BLaER1 treated with 17β-estradiol and CSF1 and Interleukin-3, amounts not matched to agents 10 nM and 100 nM (cell line): Measurements from ENCODE around the gene SIPA1L3.

Experiments
- H3K27ac ChIP-seq, 11 experiments: shearing (Covaris generic); formaldehyde crosslinking; 2 replicates each; pipeline ENCODE4 v1.8.1; 2022
- H3K27me3 ChIP-seq, 11 experiments: shearing (Covaris generic); formaldehyde crosslinking; 2 replicates each; pipeline ENCODE4 v1.8.1; 2022
- H3K36me3 ChIP-seq, 11 experiments: shearing (Covaris generic); formaldehyde crosslinking; 2 replicates each; pipeline ENCODE4 v1.8.1; 2022
- H3K4me1 ChIP-seq, 10 experiments: shearing (Covaris generic); formaldehyde crosslinking; 2 replicates each; pipeline ENCODE4 v1.8.1; 2022
- H3K4me2 ChIP-seq, 11 experiments: shearing (Covaris generic); formaldehyde crosslinking; 2 replicates each; pipeline ENCODE4 v1.8.1; 2022
- H3K4me3 ChIP-seq, 10 experiments: shearing (Covaris generic); formaldehyde crosslinking; 2 replicates each; pipeline ENCODE4 v1.8.1; 2022
- H3K9ac ChIP-seq, 11 experiments: shearing (Covaris generic); formaldehyde crosslinking; 2 replicates each; pipeline ENCODE4 v1.8.1; 2022
- H3K9me3 ChIP-seq, 11 experiments: shearing (Covaris generic); formaldehyde crosslinking; replicated peaks in 1 of 11; 2 replicates each; pipeline ENCODE4 v1.8.1; 2022
- H4K20me1 ChIP-seq, 11 experiments: shearing (Covaris generic); formaldehyde crosslinking; 2 replicates each; pipeline ENCODE4 v1.8.1; 2022
- Cebpa-rat ChIP-seq, 11 experiments: shearing (Covaris generic); IDR thresholded peaks; 2 replicates each; pipeline ENCODE4 v1.8.1; 2022

The SIPA1L3 gene

GRCh38 chr19:38245826-38246498 lies 339.0 kb downstream of the SIPA1L3 start:
- no peak for TF ChIP-seq Cebpa-rat (IDR thresholded peaks at IDR 0.05)
- peaks cover 0 to 7% (median 0%) of the 10 kb centered on the region in 11 experiments; a peak in 2 of 22 replicates for H3K36me3 ChIP-seq
- H3K4me2 ChIP-seq = peak overlapping the region in 2 of 11 experiments; percentile 3 to 12; a peak in 1 of 22 replicates
- H3K27me3 ChIP-seq = no peaks in the 10 kb centered on the region
- H4K20me1 ChIP-seq = no peaks in the 10 kb centered on the region
- H3K4me1 ChIP-seq = peaks cover 0 to 36% (median 20%) of the 10 kb centered on the region in 10 experiments; a peak in 17 of 20 replicates
- no peaks in the 10 kb centered on the region for H3K9me3 ChIP-seq
- H3K4me3 ChIP-seq = no peak overlapping the region
- H3K9ac ChIP-seq = no peak overlapping the region
- H3K27ac ChIP-seq = no peak overlapping the region

- no peak for TF ChIP-seq Cebpa-rat (IDR thresholded peaks at IDR 0.05)
- Histone ChIP-seq H3K4me2 (no peak overlapping the region), H3K36me3 (peaks cover 0 to 7% (median 0%) of the 10 kb centered on the region in 11 experiments; a peak in 2 of 22 replicates), H3K27me3 (no peaks in the 10 kb centered on the region), H3K9me3 (no peaks in the 10 kb centered on the region), H3K4me1 (peaks cover 10 to 48% (median 31%) of the 10 kb centered on the region in 10 experiments), H3K4me3 (no peak overlapping the region), H3K27ac (no peak overlapping the region), H3K9ac (no peak overlapping the region), H4K20me1 (no peaks in the 10 kb centered on the region)
Measured at GRCh38 chr19:38247126-38247525, 340.1 kb downstream of the SIPA1L3 start.

- H3K4me1 ChIP-seq = peaks cover 17 to 55% (median 38%) of the 10 kb centered on the region in 10 experiments
- no peak overlapping the region for H3K4me3 ChIP-seq
Measured at GRCh38 chr19:38247734-38248268, 340.8 kb downstream of the SIPA1L3 start.

GRCh38 chr19:38248421-38248820 lies 341.4 kb downstream of the SIPA1L3 start:
- Histone ChIP-seq H3K27ac (no peak overlapping the region), H4K20me1 (no peaks in the 10 kb centered on the region), H3K9me3 (no peaks in the 10 kb centered on the region), H3K36me3 (peaks cover 0 to 7% (median 0%) of the 10 kb centered on the region in 11 experiments; a peak in 2 of 22 replicates), H3K4me2 (no peak overlapping the region), H3K4me1 (peaks cover 23 to 58% (median 44%) of the 10 kb centered on the region in 10 experiments), H3K27me3 (no peaks in the 10 kb centered on the region), H3K9ac (no peak overlapping the region), H3K4me3 (no peak overlapping the region)
- no peak for TF ChIP-seq Cebpa-rat (IDR thresholded peaks at IDR 0.05)

More at GRCh38 chr19:38247734-38248268, 340.8 kb downstream of the SIPA1L3 start:
- Histone ChIP-seq H3K27ac (no peak overlapping the region), H3K36me3 (peaks cover 0 to 7% (median 0%) of the 10 kb centered on the region in 11 experiments; a peak in 2 of 22 replicates), H3K4me2 (no peak overlapping the region), H3K27me3 (no peaks in the 10 kb centered on the region), H3K9me3 (no peaks in the 10 kb centered on the region), H3K9ac (no peak overlapping the region), H4K20me1 (no peaks in the 10 kb centered on the region)
- TF ChIP-seq Cebpa-rat (IDR thresholded peaks at IDR 0.05) = no peak

GRCh38 chr19:38250428-38250820 lies 343.4 kb downstream of the SIPA1L3 start:
- Histone ChIP-seq H3K9me3 (no peaks in the 10 kb centered on the region), H3K4me2 (peak overlapping the region in 6 of 11 experiments; percentile 3 to 99 (median 92); a peak in 6 of 22 replicates), H3K36me3 (peaks cover 0 to 7% (median 0%) of the 10 kb centered on the region in 11 experiments; a peak in 2 of 22 replicates), H4K20me1 (no peaks in the 10 kb centered on the region), H3K27me3 (peaks cover 0 to 7% (median 0%) of the 10 kb centered on the region in 11 experiments; a peak in 4 of 22 replicates), H3K27ac (no peak overlapping the region), H3K4me3 (no peak overlapping the region), H3K9ac (no peak overlapping the region), H3K4me1 (peaks cover 29 to 69% (median 63%) of the 10 kb centered on the region in 10 experiments)
- TF ChIP-seq Cebpa-rat (IDR thresholded peaks at IDR 0.05) = no peak

- TF ChIP-seq Cebpa-rat (IDR thresholded peaks at IDR 0.05) = no peak
- Histone ChIP-seq H3K27ac (peak overlapping the region in 9 of 11 experiments; percentile 8 to 80 (median 65); a peak in 18 of 22 replicates), H3K4me3 (peak overlapping the region in 8 of 10 experiments; percentile 38 to 64 (median 56); a peak in 13 of 20 replicates), H3K36me3 (peaks cover 0 to 7% (median 0%) of the 10 kb centered on the region in 11 experiments; a peak in 2 of 22 replicates), H4K20me1 (no peaks in the 10 kb centered on the region), H3K4me1 (peaks cover 35 to 71% (median 68%) of the 10 kb centered on the region in 10 experiments), H3K9ac (peak overlapping the region in 10 of 11 experiments; percentile 25 to 80 (median 67); a peak in 16 of 22 replicates), H3K27me3 (peaks cover 0 to 13% (median 0%) of the 10 kb centered on the region in 11 experiments; a peak in 10 of 22 replicates), H3K9me3 (no peaks in the 10 kb centered on the region), H3K4me2 (peak overlapping the region; percentile 74 to 99 (median 92))
Measured at GRCh38 chr19:38250821-38251563, 344.0 kb downstream of the SIPA1L3 start.

GRCh38 chr19:38251564-38252051 lies 344.6 kb downstream of the SIPA1L3 start:
- Histone ChIP-seq H3K4me3 (peak overlapping the region in 8 of 10 experiments; percentile 38 to 64 (median 56); a peak in 16 of 20 replicates), H3K4me2 (peak overlapping the region; percentile 74 to 99 (median 92))

GRCh38 chr19:38252385-38252784 lies 345.4 kb downstream of the SIPA1L3 start:
- Histone ChIP-seq H3K9ac (peak overlapping the region in 10 of 11 experiments; percentile 9 to 80 (median 67); a peak in 18 of 22 replicates), H4K20me1 (no peaks in the 10 kb centered on the region), H3K4me2 (peak overlapping the region; percentile 86 to 99 (median 92)), H3K27me3 (peaks cover 0 to 23% (median 7%) of the 10 kb centered on the region in 11 experiments; a peak in 11 of 22 replicates), H3K4me3 (peak overlapping the region in 8 of 10 experiments; percentile 48 to 64 (median 56); a peak in 15 of 20 replicates), H3K27ac (peak overlapping the region in 10 of 11 experiments; percentile 7 to 80 (median 64); a peak in 18 of 22 replicates), H3K36me3 (peaks cover 0 to 7% (median 0%) of the 10 kb centered on the region in 11 experiments; a peak in 2 of 22 replicates), H3K9me3 (no peaks in the 10 kb centered on the region), H3K4me1 (peaks cover 41 to 70% (median 63%) of the 10 kb centered on the region in 10 experiments)
- TF ChIP-seq Cebpa-rat (IDR thresholded peaks at IDR 0.05) = no peak

More at GRCh38 chr19:38251564-38252051, 344.6 kb downstream of the SIPA1L3 start:
- no peaks in the 10 kb centered on the region for H3K9me3 ChIP-seq
- no peak for TF ChIP-seq Cebpa-rat (IDR thresholded peaks at IDR 0.05)
- H3K27ac ChIP-seq = peak overlapping the region in 9 of 11 experiments; percentile 8 to 80 (median 65); a peak in 19 of 22 replicates
- peaks cover 39 to 70% (median 66%) of the 10 kb centered on the region in 10 experiments for H3K4me1 ChIP-seq
- H4K20me1 ChIP-seq = no peaks in the 10 kb centered on the region
- peak overlapping the region in 10 of 11 experiments; percentile 25 to 80 (median 67); a peak in 18 of 22 replicates for H3K9ac ChIP-seq
- H3K36me3 ChIP-seq = peaks cover 0 to 7% (median 0%) of the 10 kb centered on the region in 11 experiments; a peak in 2 of 22 replicates
- peaks cover 0 to 19% (median 5%) of the 10 kb centered on the region in 11 experiments; a peak in 11 of 22 replicates for H3K27me3 ChIP-seq
